GM12875 (cell line): ENCODE measurements around the gene GOT1.
A peak's percentile ranks its signal among the peaks of the same experiment; 100 is the strongest.

Experiments
- H3K4me3 ChIP-seq: one replicate; pipeline ENCODE4 v1.5.1; 2011; ENCODE audit warnings: low read depth, low read length, control low read depth
- TF ChIP-seq, protein P1 (sequence below): IDR thresholded peaks from 2 replicates; pipeline ENCODE4 v1.5.1; 2011; ENCODE audit warnings: low read depth, mild to moderate bottlenecking, control low read depth, inconsistent platforms, low read length, moderate library complexity, borderline replicate concordance; ENCODE audit not compliant: insufficient read depth

The GOT1 gene

DNA sequence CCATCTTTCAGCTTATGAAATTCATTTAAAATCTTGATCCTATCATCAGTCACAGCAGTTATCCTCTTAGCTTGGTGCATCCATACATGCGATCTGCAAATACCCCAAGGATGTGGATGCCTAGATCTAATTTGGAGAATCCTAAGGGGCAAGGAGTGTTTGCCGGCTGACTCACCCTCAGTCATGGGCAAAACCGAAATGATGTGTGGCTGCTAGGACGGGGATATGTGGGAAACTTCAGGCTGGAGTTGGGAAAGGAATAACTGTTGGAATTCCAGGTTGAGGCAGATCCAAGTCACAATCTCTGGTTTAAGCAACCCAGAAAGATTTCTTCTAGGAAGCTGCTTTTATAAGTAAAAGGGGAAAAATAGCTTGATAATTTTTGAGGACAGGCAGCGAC, 19.7 kb upstream of the GOT1 start:
- no peak overlapping the region for H3K4me3 ChIP-seq
- TF ChIP-seq, protein P1, sequence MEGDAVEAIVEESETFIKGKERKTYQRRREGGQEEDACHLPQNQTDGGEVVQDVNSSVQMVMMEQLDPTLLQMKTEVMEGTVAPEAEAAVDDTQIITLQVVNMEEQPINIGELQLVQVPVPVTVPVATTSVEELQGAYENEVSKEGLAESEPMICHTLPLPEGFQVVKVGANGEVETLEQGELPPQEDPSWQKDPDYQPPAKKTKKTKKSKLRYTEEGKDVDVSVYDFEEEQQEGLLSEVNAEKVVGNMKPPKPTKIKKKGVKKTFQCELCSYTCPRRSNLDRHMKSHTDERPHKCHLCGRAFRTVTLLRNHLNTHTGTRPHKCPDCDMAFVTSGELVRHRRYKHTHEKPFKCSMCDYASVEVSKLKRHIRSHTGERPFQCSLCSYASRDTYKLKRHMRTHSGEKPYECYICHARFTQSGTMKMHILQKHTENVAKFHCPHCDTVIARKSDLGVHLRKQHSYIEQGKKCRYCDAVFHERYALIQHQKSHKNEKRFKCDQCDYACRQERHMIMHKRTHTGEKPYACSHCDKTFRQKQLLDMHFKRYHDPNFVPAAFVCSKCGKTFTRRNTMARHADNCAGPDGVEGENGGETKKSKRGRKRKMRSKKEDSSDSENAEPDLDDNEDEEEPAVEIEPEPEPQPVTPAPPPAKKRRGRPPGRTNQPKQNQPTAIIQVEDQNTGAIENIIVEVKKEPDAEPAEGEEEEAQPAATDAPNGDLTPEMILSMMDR: no peak

- TF ChIP-seq, protein P1: no peak
- H3K4me3 ChIP-seq: no peak overlapping the region
These were observed 18.6 kb upstream of the GOT1 start for GRCh38 chr10:99449023-99449422.

GRCh38 chr10:99444383-99445045, 14.1 kb upstream of the GOT1 start:
- no peak overlapping the region for H3K4me3 ChIP-seq
- TF ChIP-seq, protein P1: no peak

GRCh38 chr10:99443500-99443899, 13.1 kb upstream of the GOT1 start:
- no peak overlapping the region for H3K4me3 ChIP-seq
- TF ChIP-seq, protein P1: no peak

DNA sequence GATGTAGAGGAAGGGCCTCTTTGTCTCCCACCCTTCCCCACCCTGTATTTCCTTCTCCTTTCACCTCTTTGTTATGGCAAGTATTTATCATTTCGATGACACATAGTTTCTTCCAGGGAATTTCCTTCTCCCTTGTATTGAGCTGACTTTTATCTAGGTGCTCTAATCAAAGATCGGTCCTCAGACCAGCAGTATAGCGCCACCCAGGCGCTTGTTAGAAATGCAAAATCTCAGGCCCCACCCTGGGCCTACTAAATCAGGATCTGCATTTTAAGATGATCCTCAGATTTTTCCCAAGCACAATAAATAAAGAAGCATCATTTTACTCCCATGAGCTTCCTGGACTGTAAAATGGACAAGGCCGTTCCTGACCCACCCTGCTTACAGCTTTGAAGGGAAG, 12.0 kb upstream of the GOT1 start:
- no peak overlapping the region for H3K4me3 ChIP-seq
- TF ChIP-seq, protein P1: no peak

GRCh38 chr10:99438890-99439289, 8.5 kb upstream of the GOT1 start:
- no peak overlapping the region for H3K4me3 ChIP-seq
- TF ChIP-seq, protein P1: no peak

- TF ChIP-seq, protein P1: 0 out of 2 replicates have a peak, but pooled peaks have one; percentile 1
- no peak overlapping the region for H3K4me3 ChIP-seq
These were observed 5.7 kb upstream of the GOT1 start for GRCh38 chr10:99435986-99436638.
